Measurements from ENCODE around the gene PIGN. TPM values are rescaled to one million over a fixed set of nuclear protein-coding genes. Genes with fewer than 3 reads are reported as not detected.
"Not testable (repeated sequence)": the region's sequence is repeated elsewhere in the genome, so short reads cannot be mapped to it uniquely, and the experiment has no call there.

The PIGN gene
- total RNA-seq, 2 experiments from 2014 or later, result 29.0 to 29.4 TPM

- ChIA-PET POLR2A (no interaction called here), CTCF (interaction anchor here (1.2 to 10.0 kb wide), 3 partner anchors 10 to 75 kb away, joined by 3 to 125 read pairs (median 3); no protein-coding TSS in a partner anchor)
- no peak overlapping the region for H3K4me3 Mint-ChIP-seq
- intact Hi-C loops (cut with DNase I, micrococcal nuclease), result no loop called here
- peaks cover 1% of the 10 kb centered on the region for H3K36me3 Mint-ChIP-seq (ENCODE audit: low read depth)
- peaks cover 10% of the 10 kb centered on the region for H3K4me1 Mint-ChIP-seq
- no peaks in the 10 kb centered on the region for H3K9me3 Mint-ChIP-seq (ENCODE audit: low read depth)
- H3K27me3 Mint-ChIP-seq, result no peaks in the 10 kb centered on the region
- ATAC-seq (no peak), DNase-seq (no peak)
- no peak overlapping the region for H3K27ac Mint-ChIP-seq
These were observed 7.6 kb downstream of the PIGN start for GRCh38 chr18:62179213-62179612.

- Mint-ChIP-seq H3K4me3 (no peak overlapping the region), H3K9me3 (ENCODE audit: low read depth) (no peaks in the 10 kb centered on the region), H3K27me3 (no peaks in the 10 kb centered on the region), H3K36me3 (ENCODE audit: low read depth) (peaks cover 3% of the 10 kb centered on the region), H3K27ac (no peak overlapping the region), H3K4me1 (peaks cover 7% of the 10 kb centered on the region)
- no peak for ATAC-seq
- ChIA-PET CTCF (interaction anchor here (0.7 to 1.3 kb wide), 2 partner anchors 10 to 72 kb away, joined by 3 to 6 read pairs; partner anchors contain the start of gene RELCH), POLR2A (no interaction called here)
- intact Hi-C loops (cut with DNase I, micrococcal nuclease), result no loop called here
- no peak for DNase-seq
These were observed 9.6 kb downstream of the PIGN start for GRCh38 chr18:62177271-62177670.

- ATAC-seq, result peak; percentile 77
These were observed 11.3 kb downstream of the PIGN start for GRCh38 chr18:62175521-62175920.

GRCh38 chr18:62172298-62172697, 14.6 kb downstream of the PIGN start:
- H3K4me3 Mint-ChIP-seq, result no peak overlapping the region
- H3K36me3 Mint-ChIP-seq (ENCODE audit: low read depth), result peaks cover 7% of the 10 kb centered on the region
- peaks cover 7% of the 10 kb centered on the region for H3K4me1 Mint-ChIP-seq
- H3K27me3 Mint-ChIP-seq, result no peaks in the 10 kb centered on the region
- intact Hi-C loops (cut with DNase I, micrococcal nuclease), result no loop called here
- H3K9me3 Mint-ChIP-seq (ENCODE audit: low read depth), result no peaks in the 10 kb centered on the region
- ChIA-PET POLR2A (no interaction called here), CTCF (no interaction called here)
- no peak for DNase-seq
- H3K27ac Mint-ChIP-seq, result no peak overlapping the region
- ATAC-seq, result no peak

More at GRCh38 chr18:62175521-62175920, 11.3 kb downstream of the PIGN start:
- peaks cover 3% of the 10 kb centered on the region for H3K36me3 Mint-ChIP-seq (ENCODE audit: low read depth)
- DNase-seq, result no peak
- H3K4me3 Mint-ChIP-seq, result no peak overlapping the region
- H3K27ac Mint-ChIP-seq, result no peak overlapping the region
- CTCF ChIA-PET, result no interaction called here
- no peaks in the 10 kb centered on the region for H3K27me3 Mint-ChIP-seq
- peaks cover 7% of the 10 kb centered on the region for H3K4me1 Mint-ChIP-seq
- intact Hi-C loops (cut with DNase I, micrococcal nuclease), result no loop called here
- POLR2A ChIA-PET, result no interaction called here
- no peaks in the 10 kb centered on the region for H3K9me3 Mint-ChIP-seq (ENCODE audit: low read depth)

- CTCF ChIA-PET, result no interaction called here
- H3K27ac Mint-ChIP-seq, result no peak overlapping the region
- H3K4me1 Mint-ChIP-seq, result peaks cover 7% of the 10 kb centered on the region
- POLR2A ChIA-PET, result no interaction called here
- no peaks in the 10 kb centered on the region for H3K27me3 Mint-ChIP-seq
- intact Hi-C loops (cut with DNase I, micrococcal nuclease), result no loop called here
- ATAC-seq (no peak), DNase-seq (no peak)
- peaks cover 10% of the 10 kb centered on the region for H3K36me3 Mint-ChIP-seq (ENCODE audit: low read depth)
- peaks cover 2% of the 10 kb centered on the region for H3K9me3 Mint-ChIP-seq (ENCODE audit: low read depth)
- no peak overlapping the region for H3K4me3 Mint-ChIP-seq
These were observed 16.0 kb downstream of the PIGN start for GRCh38 chr18:62170857-62171256.

GRCh38 chr18:62166524-62166923, 20.3 kb downstream of the PIGN start:
- intact Hi-C loops (cut with DNase I, micrococcal nuclease); H3K4me3 Mint-ChIP-seq; POLR2A ChIA-PET; H3K27me3 Mint-ChIP-seq; H3K27ac Mint-ChIP-seq; CTCF ChIA-PET; DNase-seq; ATAC-seq: not testable (repeated sequence)
- Mint-ChIP-seq H3K9me3 (ENCODE audit: low read depth) (peaks cover 13% of the 10 kb centered on the region), H3K36me3 (ENCODE audit: low read depth) (peaks cover 21% of the 10 kb centered on the region), H3K4me1 (peaks cover 12% of the 10 kb centered on the region)

- Mint-ChIP-seq H3K36me3 (ENCODE audit: low read depth) (peaks cover 24% of the 10 kb centered on the region), H3K4me3 (no peak overlapping the region), H3K4me1 (peaks cover 12% of the 10 kb centered on the region), H3K27ac (no peak overlapping the region), H3K27me3 (no peaks in the 10 kb centered on the region), H3K9me3 (ENCODE audit: low read depth) (peaks cover 13% of the 10 kb centered on the region)
- intact Hi-C loops (cut with DNase I, micrococcal nuclease), result no loop called here
- ChIA-PET POLR2A (interaction anchor here (0.6 kb wide), 1 partner anchor 693 kb away, joined by 10 read pairs; no protein-coding TSS in a partner anchor), CTCF (interaction anchor here (1.1 kb wide), 1 partner anchor 15 kb away, joined by 3 read pairs; no protein-coding TSS in a partner anchor)
- ATAC-seq, result no peak
- no peak for DNase-seq
These were observed 21.3 kb downstream of the PIGN start for GRCh38 chr18:62165583-62165982.

- H3K27me3 Mint-ChIP-seq, result no peaks in the 10 kb centered on the region
- ChIA-PET CTCF (interaction anchor here (0.6 to 1.1 kb wide), 2 partner anchors 16 to 20 kb away, joined by 3 read pairs; no protein-coding TSS in a partner anchor), POLR2A (interaction anchor here (0.6 kb wide), 1 partner anchor 693 kb away, joined by 10 read pairs; no protein-coding TSS in a partner anchor)
- peaks cover 12% of the 10 kb centered on the region for H3K4me1 Mint-ChIP-seq
- intact Hi-C loops (cut with DNase I, micrococcal nuclease), result no loop called here
- DNase-seq (no peak), ATAC-seq (no peak)
- peaks cover 13% of the 10 kb centered on the region for H3K9me3 Mint-ChIP-seq (ENCODE audit: low read depth)
- no peak overlapping the region for H3K27ac Mint-ChIP-seq
- H3K4me3 Mint-ChIP-seq, result no peak overlapping the region
- H3K36me3 Mint-ChIP-seq (ENCODE audit: low read depth), result peaks cover 24% of the 10 kb centered on the region
These were observed 21.9 kb downstream of the PIGN start for GRCh38 chr18:62164855-62165487.

GRCh38 chr18:62164310-62164709, 22.5 kb downstream of the PIGN start:
- Mint-ChIP-seq H3K27ac (no peak overlapping the region), H3K9me3 (ENCODE audit: low read depth) (peaks cover 13% of the 10 kb centered on the region), H3K4me3 (no peak overlapping the region), H3K4me1 (peaks cover 12% of the 10 kb centered on the region), H3K27me3 (no peaks in the 10 kb centered on the region), H3K36me3 (ENCODE audit: low read depth) (peaks cover 25% of the 10 kb centered on the region)
- DNase-seq (no peak), ATAC-seq (no peak)
- ChIA-PET POLR2A (no interaction called here), CTCF (interaction anchor here (0.6 kb wide), 1 partner anchor 21 kb away, joined by 3 read pairs; no protein-coding TSS in a partner anchor)
- intact Hi-C loops (cut with DNase I, micrococcal nuclease), result no loop called here

- POLR2A ChIA-PET, result no interaction called here
- DNase-seq (no peak), ATAC-seq (no peak)
- CTCF ChIA-PET, result no interaction called here
- Mint-ChIP-seq H3K27ac (no peak overlapping the region), H3K4me3 (no peak overlapping the region), H3K27me3 (no peaks in the 10 kb centered on the region), H3K9me3 (ENCODE audit: low read depth) (no peaks in the 10 kb centered on the region), H3K4me1 (no peaks in the 10 kb centered on the region), H3K36me3 (ENCODE audit: low read depth) (peaks cover 17% of the 10 kb centered on the region)
- intact Hi-C loops (cut with DNase I, micrococcal nuclease), result no loop called here
These were observed 29.0 kb downstream of the PIGN start for GRCh38 chr18:62157843-62158242.

- POLR2A ChIA-PET, result no interaction called here
- no peaks in the 10 kb centered on the region for H3K9me3 Mint-ChIP-seq (ENCODE audit: low read depth)
- intact Hi-C loops (cut with DNase I, micrococcal nuclease), result no loop called here
- H3K36me3 Mint-ChIP-seq (ENCODE audit: low read depth), result peaks cover 13% of the 10 kb centered on the region
- H3K27me3 Mint-ChIP-seq, result no peaks in the 10 kb centered on the region
- DNase-seq (no peak), ATAC-seq (no peak)
- no peak overlapping the region for H3K27ac Mint-ChIP-seq
- CTCF ChIA-PET, result interaction anchor here (1.0 kb wide), 1 partner anchor 16 kb away, joined by 3 read pairs; no protein-coding TSS in a partner anchor
- no peaks in the 10 kb centered on the region for H3K4me1 Mint-ChIP-seq
- H3K4me3 Mint-ChIP-seq, result no peak overlapping the region
These were observed 34.0 kb downstream of the PIGN start for GRCh38 chr18:62152844-62153243.

GRCh38 chr18:62151068-62151771, 35.6 kb downstream of the PIGN start:
- H3K27ac Mint-ChIP-seq, result no peak overlapping the region
- no peaks in the 10 kb centered on the region for H3K9me3 Mint-ChIP-seq (ENCODE audit: low read depth)
- no peaks in the 10 kb centered on the region for H3K27me3 Mint-ChIP-seq
- H3K36me3 Mint-ChIP-seq (ENCODE audit: low read depth), result peaks cover 11% of the 10 kb centered on the region
- H3K4me1 Mint-ChIP-seq, result no peaks in the 10 kb centered on the region
- no peak for ATAC-seq
- H3K4me3 Mint-ChIP-seq, result no peak overlapping the region
- CTCF ChIA-PET, result no interaction called here
- POLR2A ChIA-PET, result no interaction called here
- intact Hi-C loops (cut with DNase I, micrococcal nuclease), result no loop called here
- no peak for DNase-seq

Measured in activated CD4-positive, alpha-beta T cell treated with anti-CD3 and anti-CD28 coated beads for 36 hours (primary cell).